Peyer's patch (tissue), 4 donors: ENCODE measurements around the gene BLVRA.

Experiments used
- CTCF ChIP-seq, 6 experiments: fragments of 450-650 bp in 4 of 6; fragments of 200-600 bp in 2 of 6; sonication (generic) in 1 of 6; IDR thresholded peaks; one replicate each; pipeline ENCODE4 v1.5.1; 2017 to 2019; ENCODE audit warnings: antibody characterized with exemption in 6 of 6, mild to moderate bottlenecking in 3 of 6, moderate library complexity in 1 of 6
- POLR2A ChIP-seq, 2 donors: fragments of 450-650 bp; IDR thresholded peaks; one replicate each; pipeline ENCODE4 v1.5.1; 2017; ENCODE audit warnings: antibody characterized with exemption in 2 of 2, mild to moderate bottlenecking in 2 of 2, moderate library complexity in 2 of 2

- TF ChIP-seq CTCF (IDR thresholded peaks at IDR 0.05) (no peak), POLR2A (IDR thresholded peaks at IDR 0.05) (no peak)
Measured at GRCh38 chr7:43727003-43727402, 31.5 kb upstream of the BLVRA start.
